ENCODE results near the gene RTN4RL2.
A peak's percentile ranks its signal among the peaks of the same experiment; 100 is the strongest.

RTN4RL2 gene

DNA sequence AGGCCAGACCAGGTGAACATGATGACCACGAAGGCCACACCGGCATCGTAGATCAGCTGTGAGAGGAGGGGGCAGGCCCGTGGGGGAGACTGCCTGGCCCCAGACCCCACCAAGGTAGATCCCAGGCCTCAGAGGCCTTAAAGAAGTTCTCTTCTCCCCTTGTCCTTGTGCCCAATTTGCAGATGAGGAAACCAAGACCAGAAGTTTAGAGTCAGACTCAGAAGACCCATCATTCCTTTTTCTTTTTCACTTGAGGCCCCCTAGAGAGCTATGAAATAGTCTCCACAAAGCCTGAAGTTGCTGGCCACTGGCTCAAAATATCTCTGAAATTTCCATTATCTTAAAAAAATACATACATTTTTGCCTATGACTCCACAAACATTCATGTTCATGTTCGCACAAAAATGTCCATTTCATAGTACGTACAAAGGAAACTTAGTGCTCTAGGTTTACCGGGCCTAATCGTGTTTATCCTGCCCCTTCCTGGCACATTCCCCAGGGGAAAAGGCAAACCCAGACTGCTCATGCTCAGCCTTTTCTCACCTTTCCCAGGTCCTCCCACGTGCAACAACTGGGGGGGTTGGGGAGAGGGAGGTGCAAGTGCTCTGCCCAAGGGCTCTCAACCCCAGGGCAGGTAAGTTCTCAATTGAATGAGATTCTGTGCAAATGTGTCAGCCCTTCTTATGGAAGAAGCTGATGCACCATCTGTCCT, 35.9 kb downstream of the RTN4RL2 start:
- no peak overlapping the region for H3K4me3 Mint-ChIP-seq
- no peaks in the 10 kb centered on the region for H3K27me3 Mint-ChIP-seq
- peak overlapping the region; percentile 79 for H3K27ac Mint-ChIP-seq
- H3K36me3 Mint-ChIP-seq, result peaks cover 1% of the 10 kb centered on the region
- H3K9me3 Mint-ChIP-seq, result no peaks in the 10 kb centered on the region
- peaks cover 10% of the 10 kb centered on the region for H3K4me1 Mint-ChIP-seq

DNA sequence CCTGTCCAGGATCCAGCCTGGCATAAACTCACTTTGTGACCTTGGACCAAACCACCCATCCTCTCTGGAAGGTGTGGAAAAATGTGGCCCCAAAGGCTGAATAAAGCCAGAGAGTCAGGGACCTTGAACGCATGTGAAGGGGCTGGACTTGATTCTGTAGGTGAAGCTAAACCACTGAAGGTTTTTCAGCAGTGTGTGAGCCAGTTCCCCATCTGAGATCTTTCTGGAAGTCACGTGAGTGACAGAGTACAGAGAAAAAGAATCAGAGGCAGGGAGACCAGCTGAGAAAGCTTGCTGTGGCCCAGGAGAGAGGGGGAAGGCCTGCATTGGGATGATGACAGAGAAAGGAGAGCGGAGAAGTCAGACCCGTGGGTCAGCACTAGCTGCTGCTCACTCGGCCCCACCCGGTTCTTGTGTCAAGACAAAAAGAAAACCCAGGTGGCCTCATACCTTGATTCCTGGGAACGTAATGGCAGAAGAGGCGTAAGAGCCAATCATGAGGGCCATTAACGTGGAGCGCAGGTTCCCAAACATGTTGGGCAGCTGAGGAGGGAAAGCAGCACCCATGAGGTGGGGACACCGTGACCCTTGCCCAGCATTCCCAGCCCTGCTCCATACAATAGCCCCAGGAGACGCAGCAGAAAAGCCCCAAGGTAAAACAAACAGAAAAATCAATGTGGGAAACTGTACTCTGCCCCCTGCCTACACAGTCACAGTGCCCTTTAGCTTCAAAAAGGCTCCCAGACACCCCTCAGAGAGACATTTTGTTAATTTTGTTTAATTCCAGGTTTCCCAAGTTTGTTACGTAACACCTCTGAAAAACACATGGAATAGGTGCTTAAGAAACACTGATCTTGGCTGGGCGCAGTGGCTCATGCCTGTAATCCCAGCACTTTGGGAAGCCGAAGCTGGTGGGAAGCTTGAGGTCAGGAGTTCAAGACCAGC, 37.2 kb downstream of the RTN4RL2 start:
- Mint-ChIP-seq H3K27me3 (no peaks in the 10 kb centered on the region), H3K9me3 (no peaks in the 10 kb centered on the region), H3K4me1 (peaks cover 10% of the 10 kb centered on the region), H3K4me3 (no peak overlapping the region), H3K36me3 (peaks cover 1% of the 10 kb centered on the region), H3K27ac (no peak overlapping the region)

DNA sequence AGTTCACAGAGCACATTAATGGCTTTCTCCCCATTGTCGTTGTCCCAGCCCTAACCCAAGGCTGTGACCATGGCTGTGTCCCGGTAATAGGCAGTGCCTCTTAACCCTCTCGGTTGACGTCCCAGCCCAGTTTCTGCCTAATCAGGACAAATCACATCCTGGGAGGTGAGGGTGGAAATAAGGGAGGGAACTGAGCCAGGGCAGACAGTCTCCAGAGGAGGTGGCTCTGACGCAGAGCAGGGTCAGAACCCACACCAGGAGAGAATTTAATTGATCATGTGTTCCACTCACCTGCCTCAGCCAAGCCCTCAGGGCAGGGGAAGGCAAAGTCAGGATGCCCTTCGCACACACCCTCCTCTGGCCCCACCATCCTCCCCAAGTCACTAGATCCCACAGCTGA, 38.2 kb downstream of the RTN4RL2 start:
- Mint-ChIP-seq H3K9me3 (no peaks in the 10 kb centered on the region), H3K36me3 (peaks cover 1% of the 10 kb centered on the region), H3K27me3 (no peaks in the 10 kb centered on the region), H3K4me1 (peaks cover 8% of the 10 kb centered on the region), H3K4me3 (no peak overlapping the region), H3K27ac (no peak overlapping the region)

DNA sequence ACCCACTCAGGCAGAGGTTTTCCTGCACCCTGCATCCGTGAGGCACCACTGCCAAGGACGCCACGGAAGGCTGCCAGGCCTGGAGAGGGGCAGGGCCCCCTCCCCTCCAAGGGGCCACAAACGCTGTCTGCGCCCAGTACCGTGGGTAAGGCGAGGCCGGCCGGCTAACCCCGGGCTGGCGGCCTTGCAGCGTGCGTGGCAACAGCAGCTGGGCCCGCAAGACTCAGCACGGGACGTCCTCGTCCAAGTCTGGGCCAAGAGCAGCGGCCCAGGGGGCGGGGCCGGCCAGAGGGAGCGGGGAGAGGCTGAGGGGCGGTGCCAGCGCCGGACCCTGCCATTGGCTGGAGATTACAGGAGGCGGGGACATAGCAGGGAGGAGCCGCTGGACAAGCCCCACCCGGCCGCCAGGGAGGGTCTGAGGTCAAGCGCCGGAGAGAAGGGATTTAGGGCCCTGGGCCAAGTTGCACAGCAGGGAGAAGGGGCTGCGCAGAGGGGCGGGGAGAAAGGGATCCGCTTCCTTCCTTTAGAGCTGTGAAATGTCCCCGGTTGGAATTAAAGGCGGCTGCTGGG, 39.2 kb downstream of the RTN4RL2 start:
- Mint-ChIP-seq H3K4me1 (no peaks in the 10 kb centered on the region), H3K9me3 (no peaks in the 10 kb centered on the region), H3K4me3 (no peak overlapping the region), H3K36me3 (peaks cover 4% of the 10 kb centered on the region), H3K27ac (no peak overlapping the region), H3K27me3 (no peaks in the 10 kb centered on the region)

DNA sequence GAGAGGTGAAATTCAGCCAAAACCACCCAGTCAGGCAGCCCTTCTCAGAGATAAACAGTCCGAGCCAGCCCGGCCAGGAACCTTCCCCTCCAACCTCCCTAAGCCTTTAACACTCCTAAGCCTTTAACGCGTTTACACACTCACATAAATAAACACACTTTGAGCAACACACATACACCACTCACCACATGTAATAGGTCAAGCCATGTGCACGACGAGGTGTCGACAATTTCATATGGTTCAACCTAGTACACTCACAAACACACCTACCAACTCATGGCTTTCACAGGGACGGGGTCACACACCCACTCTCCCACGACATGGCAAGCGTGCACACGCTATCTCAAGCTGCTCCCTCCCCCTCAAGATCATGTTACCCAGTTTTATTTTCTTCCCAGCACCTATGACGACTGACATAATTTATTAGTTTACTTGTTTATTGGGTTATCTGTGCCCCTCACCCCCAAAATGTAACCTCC, 39.7 kb downstream of the RTN4RL2 start:
- Mint-ChIP-seq H3K4me3 (no peak overlapping the region), H3K36me3 (peaks cover 4% of the 10 kb centered on the region), H3K27ac (no peak overlapping the region), H3K27me3 (no peaks in the 10 kb centered on the region), H3K4me1 (no peaks in the 10 kb centered on the region), H3K9me3 (no peaks in the 10 kb centered on the region)

DNA sequence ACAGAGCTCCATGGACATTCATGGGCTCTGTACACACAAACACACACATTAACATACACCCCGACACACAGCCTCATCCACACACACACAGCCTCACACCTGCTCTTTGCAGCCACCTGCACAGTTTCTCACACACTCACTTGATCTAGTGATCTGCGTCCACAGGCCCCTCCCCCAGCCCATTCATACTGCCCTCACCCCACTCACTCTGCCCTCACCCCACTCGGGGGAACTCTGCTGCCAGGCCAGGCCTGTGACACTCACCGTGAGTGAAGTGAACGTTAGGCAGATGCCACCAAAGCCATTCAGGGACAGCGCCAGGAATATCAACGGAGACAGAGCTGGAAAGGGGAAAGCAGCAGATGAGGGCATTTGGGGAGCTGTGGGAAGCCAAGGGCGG, 40.2 kb downstream of the RTN4RL2 start:
- H3K27me3 Mint-ChIP-seq, result no peaks in the 10 kb centered on the region
- H3K4me3 Mint-ChIP-seq, result no peak overlapping the region
- peaks cover 4% of the 10 kb centered on the region for H3K36me3 Mint-ChIP-seq
- no peaks in the 10 kb centered on the region for H3K4me1 Mint-ChIP-seq
- H3K27ac Mint-ChIP-seq, result no peak overlapping the region
- no peaks in the 10 kb centered on the region for H3K9me3 Mint-ChIP-seq

DNA sequence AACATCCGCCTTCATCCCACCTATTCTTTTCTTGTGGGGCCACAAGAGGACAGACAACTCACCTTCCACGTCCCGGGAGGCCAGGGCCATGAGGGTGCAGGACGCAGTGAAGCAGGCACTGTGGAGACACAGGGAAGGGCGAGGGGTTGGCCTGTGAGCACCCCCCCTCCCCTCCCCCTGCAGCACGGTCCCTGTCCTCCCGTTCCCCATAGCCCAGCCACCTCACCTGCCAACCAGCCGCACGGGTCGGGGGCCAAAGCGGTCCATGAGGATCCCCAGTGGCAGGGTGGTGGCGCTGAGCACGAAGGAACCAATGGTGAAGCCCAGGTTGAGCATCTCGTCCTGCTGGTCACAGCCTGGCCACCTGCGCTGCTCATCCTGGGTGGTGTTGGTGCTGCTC, 40.6 kb downstream of the RTN4RL2 start:
- Mint-ChIP-seq H3K36me3 (peaks cover 4% of the 10 kb centered on the region), H3K9me3 (no peaks in the 10 kb centered on the region), H3K4me1 (no peaks in the 10 kb centered on the region), H3K27ac (no peak overlapping the region), H3K27me3 (no peaks in the 10 kb centered on the region), H3K4me3 (no peak overlapping the region)

DNA sequence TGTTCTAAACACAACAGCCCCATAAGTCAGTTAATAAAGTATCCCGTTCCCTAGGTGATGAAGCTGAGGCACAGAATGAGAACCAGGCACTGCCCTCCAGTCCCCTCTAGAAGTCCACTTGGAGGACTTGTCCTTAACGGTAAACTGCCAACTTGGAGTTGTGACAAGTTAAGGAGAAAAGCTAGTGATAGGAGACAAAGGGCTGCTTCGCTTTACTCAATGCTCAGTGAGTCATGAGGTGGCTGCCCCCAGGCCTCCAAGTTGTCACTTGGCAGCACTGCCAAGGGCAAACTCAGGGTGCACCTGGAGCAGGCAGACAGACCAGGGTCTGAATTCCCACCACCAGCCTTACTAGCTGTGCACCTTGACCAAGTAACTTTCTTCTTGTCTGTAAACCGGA, 41.6 kb downstream of the RTN4RL2 start:
- H3K36me3 Mint-ChIP-seq, result peaks cover 4% of the 10 kb centered on the region
- H3K4me3 Mint-ChIP-seq, result no peak overlapping the region
- no peaks in the 10 kb centered on the region for H3K27me3 Mint-ChIP-seq
- H3K27ac Mint-ChIP-seq, result no peak overlapping the region
- no peaks in the 10 kb centered on the region for H3K4me1 Mint-ChIP-seq
- H3K9me3 Mint-ChIP-seq, result no peaks in the 10 kb centered on the region

DNA sequence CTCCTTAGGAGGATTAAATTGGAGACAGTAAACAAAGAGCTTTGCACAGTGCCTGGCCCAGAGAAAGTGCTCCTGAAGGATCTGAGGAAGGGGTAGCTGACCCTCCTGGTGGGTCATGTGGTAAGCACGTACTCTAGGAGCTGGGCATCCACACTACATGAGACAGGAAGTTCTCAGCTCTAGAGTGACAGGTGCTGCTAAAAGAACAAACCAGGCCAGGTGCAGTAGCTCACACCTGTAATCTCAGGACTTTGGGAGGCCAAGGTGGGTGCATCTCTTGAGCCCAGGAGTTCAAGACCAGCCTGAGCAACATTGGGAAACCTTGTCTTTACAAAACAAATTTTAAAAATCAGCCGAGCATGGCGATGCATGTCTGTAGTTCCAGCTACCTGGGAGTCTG, 42.0 kb downstream of the RTN4RL2 start:
- no peak overlapping the region for H3K27ac Mint-ChIP-seq
- H3K4me1 Mint-ChIP-seq, result no peaks in the 10 kb centered on the region
- peaks cover 4% of the 10 kb centered on the region for H3K36me3 Mint-ChIP-seq
- H3K4me3 Mint-ChIP-seq, result no peak overlapping the region
- no peaks in the 10 kb centered on the region for H3K9me3 Mint-ChIP-seq
- no peaks in the 10 kb centered on the region for H3K27me3 Mint-ChIP-seq

DNA sequence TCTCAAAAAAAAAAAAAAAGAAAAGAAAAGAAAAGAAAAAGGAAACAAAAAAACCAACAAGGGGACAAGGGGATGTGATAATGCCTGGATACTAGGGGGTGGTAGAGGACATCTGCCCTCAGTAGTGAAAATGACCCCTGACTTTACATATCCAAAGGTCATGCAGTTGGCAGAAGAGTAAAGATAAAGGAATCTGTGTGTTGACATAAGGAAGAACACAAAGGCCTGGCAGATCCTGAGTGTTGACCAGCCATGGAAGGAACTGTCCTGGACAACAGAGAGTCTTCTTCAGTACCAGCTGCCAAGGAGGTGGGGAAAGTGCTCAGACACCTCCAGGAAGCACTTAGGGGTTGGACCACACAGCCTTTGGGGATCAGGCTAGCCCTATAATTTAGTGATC, 42.5 kb downstream of the RTN4RL2 start:
- H3K36me3 Mint-ChIP-seq, result peaks cover 4% of the 10 kb centered on the region
- H3K27ac Mint-ChIP-seq, result no peak overlapping the region
- no peak overlapping the region for H3K4me3 Mint-ChIP-seq
- no peaks in the 10 kb centered on the region for H3K27me3 Mint-ChIP-seq
- H3K4me1 Mint-ChIP-seq, result no peaks in the 10 kb centered on the region
- H3K9me3 Mint-ChIP-seq, result no peaks in the 10 kb centered on the region

DNA sequence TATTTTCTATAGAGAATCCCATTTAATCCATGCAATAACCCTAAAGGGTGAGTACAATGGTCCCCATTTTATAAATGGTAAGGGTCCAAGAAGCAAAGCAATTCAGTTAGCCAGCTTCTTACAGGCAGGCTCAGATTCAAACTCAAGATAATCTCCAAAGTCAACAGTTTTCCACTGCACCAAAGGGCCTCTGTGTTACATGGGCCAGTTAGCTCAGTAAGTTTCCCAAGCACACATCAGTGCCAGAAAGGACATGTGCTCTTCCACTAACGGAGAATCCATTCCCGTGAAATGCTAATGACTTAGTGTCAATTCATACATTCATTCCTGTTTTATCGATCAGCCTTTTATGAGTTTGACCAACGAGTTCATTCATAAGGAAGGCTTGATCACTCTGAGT, 44.2 kb downstream of the RTN4RL2 start:
- Mint-ChIP-seq H3K4me3 (no peak overlapping the region), H3K27me3 (no peaks in the 10 kb centered on the region), H3K36me3 (peaks cover 6% of the 10 kb centered on the region), H3K27ac (no peak overlapping the region), H3K9me3 (no peaks in the 10 kb centered on the region), H3K4me1 (no peaks in the 10 kb centered on the region)

DNA sequence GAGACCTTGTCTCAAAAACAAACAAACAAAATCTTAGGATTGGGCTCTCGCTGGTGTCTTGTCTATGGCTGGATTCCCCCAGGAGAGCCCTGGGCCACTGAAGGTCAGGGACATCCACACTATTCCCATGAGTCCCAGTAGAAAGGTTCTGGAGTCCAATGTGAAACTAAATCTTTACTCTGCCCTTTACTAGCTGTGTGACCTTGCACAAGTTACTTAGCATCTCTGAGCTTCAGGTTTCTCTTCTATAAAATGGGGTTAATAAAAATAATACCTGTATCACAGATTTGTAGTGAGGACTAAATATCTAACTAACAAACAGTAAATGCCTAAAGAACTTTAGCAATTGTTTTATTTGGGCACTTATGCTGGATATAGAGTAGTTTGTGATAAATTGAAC, 46.2 kb downstream of the RTN4RL2 start:
- H3K4me1 Mint-ChIP-seq, result peaks cover 2% of the 10 kb centered on the region
- H3K27me3 Mint-ChIP-seq, result no peaks in the 10 kb centered on the region
- H3K9me3 Mint-ChIP-seq, result no peaks in the 10 kb centered on the region
- H3K36me3 Mint-ChIP-seq, result peaks cover 5% of the 10 kb centered on the region
- no peak overlapping the region for H3K4me3 Mint-ChIP-seq
- no peak overlapping the region for H3K27ac Mint-ChIP-seq

DNA sequence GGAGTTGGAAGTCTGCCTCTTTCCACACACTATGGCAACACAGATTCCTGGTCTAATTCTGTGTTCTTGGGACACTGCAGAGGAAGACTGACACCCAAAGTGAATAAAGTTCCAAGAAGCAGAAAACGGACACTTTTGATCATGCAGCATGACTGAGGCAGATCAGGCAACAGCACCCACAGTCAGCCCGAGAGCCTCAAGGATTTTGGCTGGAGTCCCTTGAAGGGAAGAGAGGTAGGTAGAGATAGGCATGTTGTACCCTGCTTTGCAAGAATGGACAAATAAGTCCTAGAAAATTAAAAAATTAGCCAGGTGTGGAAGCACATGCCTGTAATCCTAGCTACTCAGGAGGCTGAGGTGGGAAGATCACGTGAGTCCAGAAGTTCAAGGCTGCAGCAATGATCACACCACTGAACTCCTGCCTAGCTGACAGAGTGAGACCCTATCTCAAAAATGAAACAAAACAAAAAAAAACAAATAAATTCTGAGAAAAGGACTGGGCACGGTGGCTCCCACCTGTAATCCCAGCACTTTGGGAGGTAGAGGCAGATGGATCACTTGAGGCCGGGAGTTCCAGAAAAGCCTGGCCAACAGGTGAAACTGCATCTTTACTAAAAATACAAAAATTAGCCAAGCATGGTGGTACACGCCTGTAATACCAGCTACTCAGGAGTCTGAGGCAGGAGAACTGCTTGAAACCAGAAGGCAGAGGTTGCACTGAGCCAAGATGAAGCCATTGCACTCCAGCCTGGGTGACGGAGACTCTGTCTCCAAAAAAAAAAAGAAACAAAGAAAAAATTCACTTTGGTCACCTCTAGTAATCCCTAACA, 48.2 kb downstream of the RTN4RL2 start:
- no peaks in the 10 kb centered on the region for H3K27me3 Mint-ChIP-seq
- no peaks in the 10 kb centered on the region for H3K9me3 Mint-ChIP-seq
- peaks cover 5% of the 10 kb centered on the region for H3K36me3 Mint-ChIP-seq
- peaks cover 22% of the 10 kb centered on the region for H3K4me1 Mint-ChIP-seq
- H3K4me3 Mint-ChIP-seq, result no peak overlapping the region
- no peak overlapping the region for H3K27ac Mint-ChIP-seq

DNA sequence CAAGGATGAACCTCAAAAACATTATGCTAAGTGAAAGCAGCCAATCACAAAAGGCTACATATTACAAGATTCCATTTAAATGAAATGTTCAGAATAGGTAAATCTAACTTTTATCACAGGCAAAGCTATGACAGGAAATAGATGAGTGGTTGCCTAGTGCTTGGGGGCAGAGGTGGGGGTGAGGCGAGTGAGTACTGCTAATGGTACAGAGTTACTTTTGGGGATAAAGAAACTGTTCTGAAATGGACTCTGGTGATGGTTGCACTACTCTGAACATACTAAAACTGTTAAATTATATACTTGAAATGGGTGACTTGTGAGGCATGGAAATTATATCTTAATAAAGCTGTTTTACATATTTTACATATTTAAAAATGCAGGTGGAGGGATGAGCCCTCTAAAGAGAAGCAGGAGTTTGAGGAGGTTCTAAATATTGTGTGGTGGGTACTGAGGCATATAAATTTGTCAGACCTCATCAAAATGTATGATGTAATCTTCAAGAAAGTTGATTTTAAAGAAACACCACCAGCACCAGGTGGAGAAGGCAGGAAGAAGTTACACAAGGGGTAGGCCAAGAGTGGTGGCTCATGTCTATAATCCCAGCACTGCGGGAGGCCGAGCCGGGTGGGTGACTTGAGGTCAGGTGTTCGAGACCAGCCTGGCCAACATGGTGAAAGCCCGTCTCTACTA, 51.6 kb downstream of the RTN4RL2 start:
- Mint-ChIP-seq H3K4me1 (peaks cover 34% of the 10 kb centered on the region), H3K36me3 (peaks cover 2% of the 10 kb centered on the region), H3K9me3 (no peaks in the 10 kb centered on the region), H3K27ac (peak overlapping the region; percentile 80), H3K27me3 (no peaks in the 10 kb centered on the region), H3K4me3 (peak overlapping the region; percentile 24)
